GM13977 (cell line): ENCODE measurements around the gene CELF1.

ENCODE experiments used
- DNase-seq: peaks from one replicate; pipeline ENCODE4 v3.0.0; 2012; ENCODE audit warnings: low spot score
- CTCF ChIP-seq: IDR thresholded peaks from 2 replicates; pipeline ENCODE4 v1.5.1; 2012; ENCODE audit warnings: mild to moderate bottlenecking, control low read depth; ENCODE audit not compliant: insufficient read depth; ENCODE audit errors: extremely low read depth, missing control alignments
- in situ Hi-C: fragments of 300-500 bp; cut with MboI; formaldehyde crosslinking; loops from one replicate; pipeline ENCODE4 v1.12.0; 2022; ENCODE audit warnings: low sequenced_read_pairs, low pct_unique_long_range_greater_than_20kb, mixed read lengths, inconsistent platforms; ENCODE audit not compliant: unreplicated experiment

CELF1 gene

GRCh38 chr11:47518212-47518964, 34.5 kb downstream of the CELF1 start:
- in situ Hi-C loops: loop anchor here (25.0 kb wide), 1 partner anchor 594 kb away; no protein-coding TSS in a partner anchor
- DNase-seq: no peak

GRCh38 chr11:47516984-47517853, 35.7 kb downstream of the CELF1 start:
- no peak for TF ChIP-seq CTCF
- no peak for DNase-seq
- in situ Hi-C loops: loop anchor here (25.0 kb wide), 1 partner anchor 595 kb away; no protein-coding TSS in a partner anchor

More at GRCh38 chr11:47518212-47518964, 34.5 kb downstream of the CELF1 start:
- no peak for TF ChIP-seq CTCF

GRCh38 chr11:47516155-47516554, 36.8 kb downstream of the CELF1 start:
- TF ChIP-seq CTCF: no peak
- no peak for DNase-seq
- in situ Hi-C loops: loop anchor here (25.0 kb wide), 1 partner anchor 596 kb away; no protein-coding TSS in a partner anchor

- TF ChIP-seq CTCF: no peak
- no peak for DNase-seq
- in situ Hi-C loops: loop anchor here (25.0 kb wide), 1 partner anchor 597 kb away; no protein-coding TSS in a partner anchor
Measured at GRCh38 chr11:47514825-47515647, 37.9 kb downstream of the CELF1 start.

GRCh38 chr11:47512701-47513100, 40.2 kb downstream of the CELF1 start:
- no peak for TF ChIP-seq CTCF
- no peak for DNase-seq
- in situ Hi-C loops: loop anchor here (25.0 kb wide), 1 partner anchor 600 kb away; no protein-coding TSS in a partner anchor

- DNase-seq: no peak
- in situ Hi-C loops: loop anchor here (25.0 kb wide), 1 partner anchor 600 kb away; no protein-coding TSS in a partner anchor
- TF ChIP-seq CTCF: no peak
Measured at GRCh38 chr11:47511917-47512316, 41.0 kb downstream of the CELF1 start.
